G401 (cell line): ENCODE results near the gene MDFIC. TPM values are rescaled to one million over a fixed set of nuclear protein-coding genes. Genes with fewer than 3 reads are reported as not detected.

Experiments used
- DNase-seq: peaks from one replicate; pipeline ENCODE4 v3.0.0-alpha.2; 2015; ENCODE audit warnings: low spot score
- in situ Hi-C: cut with HindIII; loops from 2 replicates; pipeline ENCODE4 v1.10.0; 2016; ENCODE audit warnings: low sequenced_read_pairs, mixed read lengths
- total RNA-seq: library from RNA; depleted of rRNA; stranded (reverse); fragments of >200 nt; shearing (Covaris generic); gene quantifications from 2 replicates; pipeline ENCODE4 v1.2.3, GENCODE V29; 2014

The MDFIC gene
- total RNA-seq, 1 experiment from 2014 or later, result not detected

GRCh38 chr7:114923403-114923713, 1.5 kb downstream of the MDFIC start:
- DNase-seq, result no peak
- in situ Hi-C loops, result no loop called here

- in situ Hi-C loops, result no loop called here
- no peak for DNase-seq
Measured at GRCh38 chr7:114924038-114924712, 2.3 kb downstream of the MDFIC start.

- no peak for DNase-seq
- in situ Hi-C loops, result no loop called here
Measured at GRCh38 chr7:114925434-114925833, 3.5 kb downstream of the MDFIC start.

- in situ Hi-C loops, result no loop called here
- DNase-seq, result no peak
Measured at GRCh38 chr7:114928060-114928459, 6.2 kb downstream of the MDFIC start.

GRCh38 chr7:114929570-114929969, 7.7 kb downstream of the MDFIC start:
- in situ Hi-C loops, result no loop called here
- DNase-seq, result no peak

GRCh38 chr7:114930107-114930661, 8.3 kb downstream of the MDFIC start:
- no peak for DNase-seq
- in situ Hi-C loops, result no loop called here

GRCh38 chr7:114930829-114931655, 9.1 kb downstream of the MDFIC start:
- DNase-seq, result no peak
- in situ Hi-C loops, result no loop called here

- no peak for DNase-seq
- in situ Hi-C loops, result no loop called here
Measured at GRCh38 chr7:114931656-114932011, 9.7 kb downstream of the MDFIC start.

GRCh38 chr7:114932991-114933390, 11.1 kb downstream of the MDFIC start:
- in situ Hi-C loops, result no loop called here
- DNase-seq, result no peak

- in situ Hi-C loops, result no loop called here
- no peak for DNase-seq
Measured at GRCh38 chr7:114933658-114934057, 11.8 kb downstream of the MDFIC start.

GRCh38 chr7:114934086-114934485, 12.2 kb downstream of the MDFIC start:
- in situ Hi-C loops, result no loop called here
- no peak for DNase-seq

GRCh38 chr7:114934713-114935112, 12.8 kb downstream of the MDFIC start:
- no peak for DNase-seq
- in situ Hi-C loops, result no loop called here

GRCh38 chr7:114936471-114936870, 14.6 kb downstream of the MDFIC start:
- DNase-seq, result no peak
- in situ Hi-C loops, result no loop called here

- DNase-seq, result no peak
- in situ Hi-C loops, result no loop called here
Measured at GRCh38 chr7:114937446-114937845, 15.6 kb downstream of the MDFIC start.

- DNase-seq, result no peak
- in situ Hi-C loops, result no loop called here
Measured at GRCh38 chr7:114938785-114939184, 16.9 kb downstream of the MDFIC start.

GRCh38 chr7:114939484-114940097, 17.7 kb downstream of the MDFIC start:
- DNase-seq, result no peak
- in situ Hi-C loops, result no loop called here

- in situ Hi-C loops, result no loop called here
- DNase-seq, result no peak
Measured at GRCh38 chr7:114940220-114940619, 18.3 kb downstream of the MDFIC start.

- no peak for DNase-seq
- in situ Hi-C loops, result no loop called here
Measured at GRCh38 chr7:114941692-114942091, 19.8 kb downstream of the MDFIC start.

- in situ Hi-C loops, result no loop called here
- DNase-seq, result no peak
Measured at GRCh38 chr7:114942446-114943175, 20.7 kb downstream of the MDFIC start.

GRCh38 chr7:114943530-114943929, 21.6 kb downstream of the MDFIC start:
- in situ Hi-C loops, result no loop called here
- DNase-seq, result no peak
